Epithelial cell of proximal tubule (primary cell): Measurements from ENCODE around the gene PIK3IP1. TPM values are rescaled to one million over a fixed set of nuclear protein-coding genes. Genes with fewer than 3 reads are reported as not detected.

Experiments
- DNase-seq: peaks from one replicate; pipeline ENCODE4 v3.0.0-alpha.2; 2011; ENCODE audit warnings: low read depth
- H3K4me3 ChIP-seq: 2 replicates; pipeline ENCODE4 v1.5.1; 2011; ENCODE audit warnings: low read depth, mild to moderate bottlenecking, low read length
- total RNA-seq: library from RNA; depleted of rRNA; stranded (reverse); fragments of >200 nt; gene quantifications from 2 replicates; pipeline ENCODE4 v1.2.3, GENCODE V29; 2015
- TF ChIP-seq, protein P1 (sequence below): conservative IDR thresholded peaks from 2 replicates; pipeline ENCODE4 v1.5.1; 2012; ENCODE audit warnings: low read depth, mild to moderate bottlenecking, low read length

The PIK3IP1 gene
- total RNA-seq, 1 donor from 2014 or later = 11.8 TPM

DNA sequence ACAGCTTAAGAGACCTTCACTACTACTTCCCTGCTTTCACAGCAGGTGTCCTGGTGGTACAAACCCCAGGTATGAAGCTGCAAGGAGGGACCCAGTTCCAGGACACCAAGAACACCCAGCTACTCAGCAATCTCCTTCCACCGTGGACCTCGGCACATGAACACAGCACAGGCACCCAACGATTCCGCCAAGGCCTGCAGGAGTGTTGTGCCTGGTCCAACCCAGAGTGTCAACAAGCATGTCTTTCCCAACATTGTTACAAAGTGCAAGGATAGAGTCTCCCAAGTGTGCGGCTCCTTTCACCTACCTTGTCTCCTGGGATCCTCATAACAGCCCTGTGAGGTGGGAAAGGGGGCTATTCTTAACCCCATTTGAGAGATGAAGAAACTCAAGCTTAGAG lies 42.0 kb upstream of the PIK3IP1 start:
- TF ChIP-seq, protein P1, sequence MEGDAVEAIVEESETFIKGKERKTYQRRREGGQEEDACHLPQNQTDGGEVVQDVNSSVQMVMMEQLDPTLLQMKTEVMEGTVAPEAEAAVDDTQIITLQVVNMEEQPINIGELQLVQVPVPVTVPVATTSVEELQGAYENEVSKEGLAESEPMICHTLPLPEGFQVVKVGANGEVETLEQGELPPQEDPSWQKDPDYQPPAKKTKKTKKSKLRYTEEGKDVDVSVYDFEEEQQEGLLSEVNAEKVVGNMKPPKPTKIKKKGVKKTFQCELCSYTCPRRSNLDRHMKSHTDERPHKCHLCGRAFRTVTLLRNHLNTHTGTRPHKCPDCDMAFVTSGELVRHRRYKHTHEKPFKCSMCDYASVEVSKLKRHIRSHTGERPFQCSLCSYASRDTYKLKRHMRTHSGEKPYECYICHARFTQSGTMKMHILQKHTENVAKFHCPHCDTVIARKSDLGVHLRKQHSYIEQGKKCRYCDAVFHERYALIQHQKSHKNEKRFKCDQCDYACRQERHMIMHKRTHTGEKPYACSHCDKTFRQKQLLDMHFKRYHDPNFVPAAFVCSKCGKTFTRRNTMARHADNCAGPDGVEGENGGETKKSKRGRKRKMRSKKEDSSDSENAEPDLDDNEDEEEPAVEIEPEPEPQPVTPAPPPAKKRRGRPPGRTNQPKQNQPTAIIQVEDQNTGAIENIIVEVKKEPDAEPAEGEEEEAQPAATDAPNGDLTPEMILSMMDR = no peak
- DNase-seq = no peak
- no peak overlapping the region for H3K4me3 ChIP-seq

DNA sequence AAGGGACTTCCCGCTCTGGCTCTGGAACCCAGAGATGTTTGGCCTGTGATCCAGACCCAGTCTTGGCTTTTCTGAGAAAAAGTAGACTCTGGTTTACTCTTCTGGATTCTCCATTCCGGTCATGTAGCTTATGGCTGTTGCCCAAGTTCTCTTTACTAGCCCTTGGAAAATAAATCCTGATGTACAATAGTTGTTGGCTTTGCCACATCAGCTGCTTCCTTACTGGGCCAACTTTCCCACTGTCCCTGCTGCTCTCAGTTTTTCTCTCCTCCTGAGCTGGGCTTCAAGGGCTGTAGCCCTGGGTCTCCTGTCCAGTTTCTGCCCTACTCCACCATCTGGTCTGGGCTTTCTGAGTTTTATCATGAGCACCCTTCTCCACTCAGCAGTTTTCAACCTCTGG lies 41.4 kb upstream of the PIK3IP1 start:
- TF ChIP-seq, protein P1 = no peak
- no peak overlapping the region for H3K4me3 ChIP-seq
- DNase-seq = no peak

GRCh38 chr22:31332886-31333285 lies 40.6 kb upstream of the PIK3IP1 start:
- no peak overlapping the region for H3K4me3 ChIP-seq
- DNase-seq = no peak
- TF ChIP-seq, protein P1 = no peak

DNA sequence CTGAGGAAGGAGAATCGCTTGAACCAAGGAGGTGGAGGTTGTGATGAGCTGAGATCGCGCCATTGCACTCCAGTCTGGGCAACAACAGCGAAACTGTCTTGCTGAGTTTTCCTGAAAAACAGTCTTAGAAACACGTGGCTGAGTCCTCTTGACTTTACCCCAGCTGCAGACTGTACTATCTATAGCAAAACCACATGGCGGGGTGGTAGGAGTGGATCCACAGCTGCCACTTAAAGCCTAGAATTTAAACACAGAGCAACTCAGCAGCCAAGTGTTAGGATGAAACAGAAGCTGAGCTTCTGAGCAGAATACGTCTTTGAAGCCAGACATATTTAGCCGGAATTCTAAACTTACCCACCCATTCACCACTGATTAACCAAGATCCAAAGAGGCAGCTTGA lies 39.7 kb upstream of the PIK3IP1 start:
- no peak overlapping the region for H3K4me3 ChIP-seq
- DNase-seq = no peak
- TF ChIP-seq, protein P1 = no peak

- no peak for DNase-seq
- TF ChIP-seq, protein P1 = no peak
- no peak overlapping the region for H3K4me3 ChIP-seq
Measured at GRCh38 chr22:31329453-31330215, 37.3 kb upstream of the PIK3IP1 start.

GRCh38 chr22:31329029-31329428 lies 36.7 kb upstream of the PIK3IP1 start:
- TF ChIP-seq, protein P1 = no peak

DNA sequence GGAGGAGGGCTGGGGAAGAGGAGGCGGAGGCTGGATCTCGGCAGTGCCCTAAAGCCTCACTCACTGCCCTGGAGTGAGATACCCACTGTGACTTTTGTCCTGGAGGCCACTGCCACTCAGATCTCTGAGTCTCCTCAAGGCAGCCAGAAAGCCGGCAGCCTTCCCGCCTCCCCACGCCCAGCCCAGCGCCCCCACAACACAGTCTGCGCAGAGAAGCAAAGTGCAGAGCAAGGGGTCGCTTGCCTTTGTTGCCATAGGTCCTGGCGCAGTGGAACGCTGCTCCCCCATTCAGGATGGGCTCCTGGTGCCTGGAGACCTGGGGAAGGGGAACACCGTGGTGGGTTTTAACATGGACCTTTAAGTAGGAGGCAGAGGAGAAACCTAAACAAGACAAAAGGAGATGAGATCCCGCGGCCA lies 36.3 kb upstream of the PIK3IP1 start:
- H3K4me3 ChIP-seq = no peak overlapping the region
- TF ChIP-seq, protein P1 = no peak
- DNase-seq = no peak

More at GRCh38 chr22:31329029-31329428, 36.7 kb upstream of the PIK3IP1 start:
- no peak for DNase-seq
- no peak overlapping the region for H3K4me3 ChIP-seq
